Endothelial cell of umbilical vein (primary cell): Measurements from ENCODE around the gene TOP2B.

Experiments used
- CTCF ChIP-seq, 2 donors: IDR thresholded peaks; 1 replicate in 1 of 2; 2 replicates in 1 of 2; pipeline ENCODE4 v1.5.1; 2011; ENCODE audit warnings: low read length in 2 of 2, mild to moderate bottlenecking in 2 of 2, moderate library complexity in 2 of 2, control low read depth in 1 of 2, inconsistent platforms in 1 of 2, low read depth in 1 of 2; ENCODE audit not compliant: insufficient read depth in 1 of 2; ENCODE audit errors: extremely low read depth in 1 of 2
- FOS ChIP-seq: IDR thresholded peaks from 2 replicates; pipeline ENCODE4 v1.6.1; 2011; ENCODE audit warnings: mild to moderate bottlenecking, low read length, moderate library complexity, borderline replicate concordance; ENCODE audit not compliant: insufficient read depth
- POLR2A ChIP-seq: IDR thresholded peaks from 2 replicates; pipeline ENCODE4 v1.6.1; 2012; ENCODE audit warnings: low read depth, mild to moderate bottlenecking, control low read depth, low read length

- no peak for TF ChIP-seq CTCF (IDR thresholded peaks at IDR 0.05; ENCODE audit: extremely low read depth in 1 of 2, insufficient read depth in 1 of 2, low read depth in 1 of 2, low read length in 2 of 2)
- no peak for TF ChIP-seq POLR2A
- no peak for TF ChIP-seq FOS
Observed at GRCh38 chr3:25655659-25656058, 9.0 kb downstream of the TOP2B start.
